Stimulated activated CD8-positive, alpha-beta memory T cell treated with anti-CD3 and anti-CD28 coated beads, Interleukin-4, amount 100 ng/mL, for 48 hours (primary cell): ENCODE measurements around the gene ZCCHC24.

ENCODE experiments used
- DNase-seq: peaks from one replicate; pipeline ENCODE4 v3.0.0-alpha.2; 2020

ZCCHC24 gene

DNA sequence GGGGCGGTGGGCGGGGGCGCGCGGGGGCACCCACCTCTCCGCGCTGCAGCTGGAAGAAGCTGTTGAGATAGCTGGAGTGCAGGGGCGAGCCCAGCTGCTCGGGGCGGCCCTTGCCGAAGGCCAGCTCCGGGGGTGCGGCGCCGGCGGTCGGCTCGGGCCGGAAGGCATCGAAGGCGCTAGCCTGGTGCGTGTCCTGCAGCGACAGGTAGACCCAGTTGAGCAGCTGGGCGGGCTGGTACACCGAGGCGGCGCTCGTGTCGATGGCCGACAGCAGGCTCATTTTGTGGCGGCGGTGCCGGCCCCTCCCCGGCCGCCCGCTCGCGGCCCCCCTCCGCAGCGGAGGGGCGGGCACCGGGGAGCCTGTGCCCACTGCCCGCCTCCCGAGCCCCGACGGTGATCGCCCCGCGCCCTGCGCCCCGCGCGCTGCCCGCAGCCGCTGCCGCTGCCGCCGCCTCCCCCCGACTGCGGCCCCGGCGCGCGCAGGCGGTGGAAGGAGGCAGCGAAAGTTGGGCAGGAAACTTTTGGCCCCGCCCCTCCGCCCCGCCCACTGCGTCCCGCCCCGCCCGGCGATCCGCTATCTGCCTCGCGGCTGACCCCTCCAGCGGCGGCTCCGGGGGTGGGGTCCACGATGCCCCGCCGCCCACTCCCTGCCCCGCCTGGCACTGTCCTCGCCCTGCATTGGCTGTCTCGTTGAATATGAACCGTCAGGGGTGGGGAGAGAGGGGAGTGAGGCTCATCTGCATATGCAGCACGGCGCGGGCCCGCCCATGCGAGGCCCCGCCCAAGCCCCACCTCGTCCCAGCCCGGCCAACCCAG is at the start of gene ZCCHC24:
Gene ZCCHC24, minus strand, starts transcription at position 464 of the 816 bp plus-strand sequence. Its CDS starts 184 bp downstream, at position 280.
- DNase-seq: peak; percentile 94

DNA sequence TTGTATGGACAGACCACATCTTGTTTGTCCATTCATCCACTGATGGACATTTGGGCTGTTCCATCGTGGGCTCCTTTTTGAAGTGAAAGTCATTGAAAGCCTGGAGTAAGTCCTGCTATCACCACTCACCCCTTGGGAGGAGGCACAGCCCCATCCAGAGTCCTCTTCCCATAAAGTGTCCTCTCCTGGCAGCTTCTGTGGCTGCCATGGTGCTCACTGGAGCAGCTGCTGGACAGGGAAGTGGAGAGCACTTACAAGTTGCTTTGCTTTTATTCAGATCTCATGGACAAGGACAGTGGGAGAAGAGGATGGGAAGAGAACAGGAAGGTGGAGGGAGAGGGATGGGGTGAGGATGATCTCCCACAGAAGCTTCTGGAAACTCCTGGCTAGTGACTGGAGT is 48.4 kb upstream of the ZCCHC24 start:
- DNase-seq: no peak

- no peak for DNase-seq
Measured at GRCh38 chr10:79492839-79493238, 47.4 kb upstream of the ZCCHC24 start.

- no peak for DNase-seq
Measured at GRCh38 chr10:79492256-79492655, 46.8 kb upstream of the ZCCHC24 start.

DNA sequence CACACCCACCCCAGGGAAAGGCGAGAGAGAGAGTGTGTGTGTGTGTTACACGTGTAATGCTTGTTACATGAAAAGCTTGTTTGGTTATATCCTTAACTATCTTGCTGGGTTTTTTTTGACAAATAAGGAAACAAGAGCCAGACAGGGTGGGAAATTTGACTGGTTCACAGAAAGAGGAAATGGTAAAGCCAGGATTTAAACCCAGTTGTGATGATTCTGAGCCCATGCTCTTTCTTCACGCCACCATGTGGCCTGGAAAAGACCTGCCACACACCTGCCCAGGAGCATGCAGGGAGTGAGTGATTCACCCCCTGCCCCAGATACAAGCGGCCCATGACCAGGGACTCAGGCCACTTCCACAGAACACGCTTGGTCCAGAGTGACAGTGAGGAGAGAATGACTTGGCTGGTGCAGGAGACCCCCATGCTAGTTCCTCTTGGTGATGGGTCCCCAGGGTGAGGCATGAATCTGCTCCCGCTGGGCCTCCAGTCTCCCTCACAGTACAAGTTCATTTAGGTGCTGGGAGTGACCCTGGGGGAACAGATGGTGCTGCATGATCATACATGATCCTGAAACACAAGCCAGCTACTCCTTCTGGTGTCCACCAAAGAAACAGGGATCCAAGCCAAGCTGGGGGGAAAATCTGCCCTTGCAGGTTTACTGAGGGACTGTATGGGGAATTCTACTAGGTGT is 45.9 kb upstream of the ZCCHC24 start:
- DNase-seq: no peak

- DNase-seq: no peak
Measured at GRCh38 chr10:79490400-79491142, 45.1 kb upstream of the ZCCHC24 start.

- no peak for DNase-seq
Measured at GRCh38 chr10:79488870-79489269, 43.4 kb upstream of the ZCCHC24 start.

DNA sequence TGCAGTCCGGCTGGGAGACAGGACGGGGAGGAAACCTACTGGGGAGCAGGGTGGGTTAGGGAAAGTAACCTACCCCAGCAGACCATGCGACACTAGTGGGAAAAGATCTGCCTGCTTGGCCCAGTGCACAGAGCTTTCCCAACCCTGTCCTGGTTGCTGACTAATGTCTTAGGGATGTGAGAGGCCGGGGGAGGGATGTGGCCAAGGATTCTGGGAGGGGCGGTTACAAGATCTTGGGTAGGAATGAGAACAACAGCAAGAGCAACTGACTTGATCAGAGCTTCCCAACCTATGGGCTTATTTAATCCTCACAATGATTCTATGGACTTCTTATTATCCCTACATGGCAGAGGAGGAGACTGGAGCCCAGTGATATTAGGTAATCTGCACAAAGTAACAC is 42.9 kb upstream of the ZCCHC24 start:
- DNase-seq: no peak

DNA sequence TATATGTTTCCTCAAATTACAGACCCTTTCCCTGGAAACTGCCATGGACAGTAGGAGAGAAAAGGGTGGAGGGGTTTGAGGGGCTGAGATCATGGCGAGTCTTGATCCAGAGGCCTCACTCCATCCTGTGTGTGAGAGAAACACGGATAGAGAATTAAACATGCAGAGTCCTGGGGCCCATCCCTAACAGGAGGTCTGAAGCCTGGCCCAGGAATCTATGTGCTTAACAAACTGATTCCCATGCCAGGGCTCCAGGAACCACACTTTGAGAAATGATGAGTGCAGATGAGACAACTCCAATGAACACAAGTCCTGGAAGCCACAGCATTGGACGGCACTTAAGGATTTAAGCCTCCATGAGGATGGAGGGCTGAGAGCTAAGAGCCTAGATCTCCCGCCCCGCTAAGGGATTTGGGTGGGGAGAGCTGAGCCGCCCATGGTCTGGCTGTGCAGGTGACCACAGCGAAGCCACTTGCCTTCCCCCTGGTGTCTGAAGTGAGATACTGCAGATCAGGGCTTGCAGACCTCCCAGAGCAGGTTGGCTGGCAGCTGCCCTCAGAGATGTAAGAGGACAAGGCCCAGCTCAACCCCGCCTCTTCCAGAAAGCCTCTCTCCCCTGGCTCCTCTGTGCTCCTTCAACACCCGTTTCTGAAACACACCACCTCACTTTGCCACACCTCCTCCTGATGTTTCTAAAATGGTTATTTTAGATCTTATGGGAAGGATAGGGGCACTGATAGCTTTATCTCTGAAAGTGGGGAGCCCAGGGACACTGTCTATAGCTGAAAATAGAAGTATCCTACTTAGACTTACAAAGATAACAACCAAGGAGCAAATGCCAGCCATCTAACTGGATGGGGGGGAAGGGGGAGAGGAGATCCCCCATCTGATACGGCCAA is 42.1 kb upstream of the ZCCHC24 start:
- DNase-seq: peak; percentile 51

GRCh38 chr10:79484476-79484875 is 39.1 kb upstream of the ZCCHC24 start:
- DNase-seq: no peak

DNA sequence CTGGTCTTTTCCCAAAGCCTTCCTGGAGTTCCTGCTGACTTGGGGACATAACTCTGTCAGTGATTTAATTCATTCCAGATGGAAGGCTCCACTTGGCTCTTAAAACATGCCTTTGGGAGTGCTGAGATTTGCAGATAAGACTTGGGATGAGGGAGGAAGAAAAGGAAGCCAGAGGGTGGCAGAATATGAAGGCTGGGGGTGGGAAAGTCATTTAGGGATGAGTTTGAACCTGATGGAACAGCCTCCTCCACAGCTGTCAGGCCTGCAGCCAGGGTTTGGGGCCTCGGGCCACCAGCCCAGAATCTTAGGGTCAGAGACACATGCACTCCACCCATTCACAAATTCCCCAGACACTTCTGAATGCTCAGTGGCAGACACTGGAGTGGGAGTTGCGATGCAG is 38.5 kb upstream of the ZCCHC24 start:
- DNase-seq: no peak

DNA sequence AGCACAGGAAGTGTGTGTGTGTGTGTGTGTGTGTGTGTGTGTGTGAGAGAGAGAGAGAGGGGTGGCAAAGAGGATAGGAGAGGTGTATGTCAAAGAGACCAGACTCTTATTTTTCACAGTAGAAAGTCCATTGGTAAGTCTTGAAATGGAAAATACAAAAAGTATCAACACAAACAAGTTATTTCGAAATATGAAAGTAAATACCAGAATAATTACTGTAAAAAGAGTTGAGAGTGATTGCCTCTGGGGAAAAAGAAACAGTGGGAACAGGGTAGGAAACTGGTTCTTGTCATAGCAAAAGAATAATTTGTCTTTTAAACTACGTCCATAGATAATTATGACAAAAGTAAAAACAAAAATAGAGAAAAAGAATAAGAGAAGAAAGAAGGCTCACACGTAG is 37.9 kb upstream of the ZCCHC24 start:
- DNase-seq: no peak

DNA sequence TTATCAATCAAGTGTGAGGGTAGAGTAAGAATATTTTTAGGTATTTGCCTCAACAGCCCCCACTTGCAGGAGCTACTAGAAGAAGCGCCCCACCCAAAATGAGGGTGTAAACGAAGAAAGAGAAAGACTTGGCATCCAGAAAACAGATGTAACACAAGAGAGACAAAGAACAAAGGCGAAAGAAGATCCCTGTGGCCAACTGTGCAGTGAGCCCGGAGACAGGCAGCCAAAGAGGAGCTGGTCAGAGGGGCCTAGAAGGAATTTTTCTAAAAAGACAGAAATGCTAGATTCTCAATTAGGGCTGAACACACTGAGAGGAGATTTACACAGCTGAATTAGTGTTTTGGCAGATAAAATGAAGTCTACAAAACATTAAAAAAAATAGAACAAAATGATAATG is 37.3 kb upstream of the ZCCHC24 start:
- DNase-seq: no peak

GRCh38 chr10:79482304-79482703 is 36.9 kb upstream of the ZCCHC24 start:
- no peak for DNase-seq

DNA sequence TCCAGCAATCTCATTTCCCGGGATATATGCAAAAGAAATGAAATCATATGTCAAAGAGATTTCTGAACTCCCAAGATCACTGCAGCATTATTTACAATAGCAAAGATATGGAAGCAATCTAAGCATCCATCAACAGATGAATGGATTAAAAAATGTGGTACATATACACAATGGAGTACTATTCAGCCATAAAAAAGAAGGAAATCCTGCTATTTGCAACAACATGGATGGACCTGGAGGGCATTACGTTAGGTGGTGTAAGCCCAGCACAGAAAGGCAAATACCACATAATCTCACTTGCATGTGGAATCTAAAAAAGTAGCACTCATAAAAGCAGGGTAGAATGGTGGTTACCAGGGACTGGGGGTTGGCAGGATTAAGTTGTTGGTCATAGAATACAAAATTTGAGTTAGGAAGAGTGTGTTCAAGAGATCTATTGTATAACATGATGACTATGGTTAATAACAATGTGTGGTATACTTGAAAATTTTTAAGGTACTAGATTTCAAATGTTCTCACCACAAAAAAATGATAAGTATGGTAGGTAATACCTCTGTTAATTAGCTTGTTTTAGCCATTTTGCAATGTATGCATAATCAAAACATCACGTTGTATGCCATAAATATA is 34.0 kb upstream of the ZCCHC24 start:
- no peak for DNase-seq

DNA sequence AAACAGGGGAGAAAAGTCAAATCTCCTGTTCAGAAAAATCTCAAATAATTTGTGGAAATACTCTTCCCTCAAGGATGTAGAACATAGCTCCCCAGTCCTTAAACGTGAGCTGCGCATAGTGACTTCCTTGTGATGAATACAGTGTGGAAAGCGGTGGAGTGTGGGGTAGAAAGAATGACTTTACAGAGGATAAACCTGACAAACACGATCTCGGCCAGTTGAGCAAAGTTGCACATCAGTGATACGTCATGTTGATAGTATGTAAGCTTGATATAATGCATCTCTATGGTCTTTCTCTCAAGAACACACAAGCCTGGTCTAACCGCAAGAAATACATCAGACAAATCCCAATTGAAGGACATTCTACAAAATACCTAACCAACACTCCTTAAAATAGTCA is 32.0 kb upstream of the ZCCHC24 start:
- no peak for DNase-seq

GRCh38 chr10:79476645-79477044 is 31.2 kb upstream of the ZCCHC24 start:
- no peak for DNase-seq

DNA sequence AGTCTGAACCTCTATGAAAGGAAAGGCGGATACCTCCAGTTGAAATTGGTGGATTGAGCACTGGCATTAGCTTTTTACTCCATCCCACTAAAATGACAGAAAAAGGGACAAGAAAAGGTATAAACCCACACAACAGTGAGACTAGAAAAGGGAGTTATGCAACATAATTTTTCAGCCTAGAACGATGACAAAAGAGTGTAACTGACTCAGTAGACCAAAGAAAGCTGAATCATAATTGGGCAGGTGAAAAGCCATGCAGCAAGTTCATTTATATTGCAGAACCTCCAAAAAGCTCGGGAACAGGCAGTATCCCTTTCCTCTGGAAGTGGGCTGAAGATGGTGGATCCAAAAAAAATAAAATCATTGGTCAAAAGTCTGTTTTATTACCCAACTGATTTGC is 30.5 kb upstream of the ZCCHC24 start:
- no peak for DNase-seq

DNA sequence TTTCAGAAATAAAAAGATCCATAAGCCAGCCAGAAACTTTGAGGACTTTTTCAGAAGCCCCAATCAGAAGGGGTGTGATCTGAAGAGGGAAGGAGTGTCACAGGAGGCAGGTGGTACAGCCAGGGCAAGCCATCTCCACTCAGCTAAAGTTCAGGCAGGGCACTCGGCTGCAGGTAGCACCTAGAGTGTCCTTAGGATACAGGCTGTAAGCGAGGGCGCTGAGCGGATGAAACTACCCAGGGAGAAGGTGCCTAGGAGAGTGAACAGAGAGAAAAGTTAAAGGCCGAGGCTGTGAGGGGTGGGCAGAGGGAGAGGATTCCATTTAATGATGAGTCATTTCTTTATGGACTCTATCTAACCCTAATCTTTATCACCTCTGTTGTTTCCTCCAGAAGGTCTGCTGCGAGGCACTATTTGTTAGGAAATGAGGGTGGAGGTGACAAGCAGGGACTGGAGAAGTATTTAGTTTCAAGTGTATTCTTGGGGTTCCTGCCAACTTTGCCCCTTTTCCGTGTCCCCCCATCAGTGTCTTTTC is 29.8 kb upstream of the ZCCHC24 start:
- no peak for DNase-seq

DNA sequence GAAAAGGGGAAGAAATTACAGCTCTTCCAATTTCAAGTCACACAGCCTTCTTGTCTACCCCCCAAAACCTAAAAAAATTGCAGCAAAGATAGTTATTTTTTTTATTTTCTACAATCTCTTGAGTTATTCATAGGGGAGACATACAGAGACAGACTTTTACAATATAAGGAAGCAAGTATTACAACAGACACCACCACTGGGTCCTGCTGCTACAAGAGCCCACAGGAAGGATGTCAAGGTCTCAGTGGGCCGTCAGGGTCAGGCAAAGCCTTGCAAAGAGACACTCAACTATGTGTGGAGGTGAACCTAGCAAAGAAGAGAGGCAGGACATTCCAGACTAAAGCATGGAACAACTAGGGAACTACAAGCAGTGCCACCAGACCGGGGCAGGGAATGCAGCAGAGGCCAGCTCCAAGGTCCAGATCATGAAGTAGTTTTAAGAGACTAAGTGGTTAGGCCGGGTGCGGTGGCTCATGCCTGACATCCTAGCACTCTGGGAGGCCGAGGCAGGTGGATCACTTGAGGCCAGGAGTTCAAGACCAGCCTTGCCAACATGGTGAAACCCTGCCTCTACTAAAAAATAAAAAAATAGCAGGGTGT is 28.2 kb upstream of the ZCCHC24 start:
- DNase-seq: no peak

- no peak for DNase-seq
Measured at GRCh38 chr10:79472951-79473350, 27.5 kb upstream of the ZCCHC24 start.
